K562 (cell line): Measurements from ENCODE around the gene PBX2. TPM values are rescaled to one million over a fixed set of nuclear protein-coding genes. Genes with fewer than 3 reads are reported as not detected.

Experiments
- ATAC-seq: fragments of 200-7000 bp; cut with Tn5 transposase; 3 replicates; pipeline ENCODE4 v1.9.1; 2020; ENCODE audit warnings: moderate library complexity
- BruUV-seq: library from RNA; stranded (reverse); fragments of 400-500 nt; replicated peaks from 2 replicates; lab custom pipeline; 2021; lab: Mats Ljungman, UMichigan
- CTCF ChIA-PET: fragments of 300-600 bp; formaldehyde crosslinking; extraction: SDS; loops from one replicate; lab custom pipeline; 2021; ENCODE audit warnings: low intra/inter-chr PET ratio; lab: Yijun Ruan, JAX
- POLR2A ChIA-PET: fragments of 300-600, 350-650 bp; sonication (Branson Sonifier 250); formaldehyde crosslinking; extraction: SDS; loops from one replicate; lab custom pipeline; 2021; ENCODE audit warnings: antibody characterized with exemption, inconsistent platforms; lab: Yijun Ruan, JAX
- DNase-seq, 4 experiments: peaks; one replicate each; pipeline versions ENCODE4 v3.0.0 to v3.0.0-alpha.2; 2011 to 2018; ENCODE audit warnings: low spot score in 3 of 4, mixed read lengths in 3 of 4; ENCODE audit errors: extremely low read depth in 1 of 4
- FAIRE-seq: peaks from 2 replicates; lab custom pipeline; 2011; peaks lifted over from hg19 to GRCh38; lab: Jason Lieb, UNC
- H2AFZ ChIP-seq: 2 replicates; pipeline ENCODE4 v1.6.0; 2011; ENCODE audit warnings: low read depth, low read length, control low read depth, inconsistent platforms
- H3K27ac ChIP-seq: fragments of 200-600 bp; 3 replicates; pipeline ENCODE4 v1.8.0; 2011; ENCODE audit warnings: low read depth, mild to moderate bottlenecking, control low read depth, inconsistent platforms, low read length, moderate library complexity, mixed read lengths; ENCODE audit errors: extremely low read depth
- H3K27me3 ChIP-seq, 2 experiments: fragments of 300-600 bp in 1 of 2; 2 replicates in 1 of 2; 3 replicates in 1 of 2; pipeline versions ENCODE4 v1.6.0 to v1.8.0; 2011; ENCODE audit warnings: inconsistent platforms in 2 of 2, low read length in 2 of 2, mild to moderate bottlenecking in 1 of 2, mixed read lengths in 1 of 2, moderate library complexity in 1 of 2; ENCODE audit not compliant: control insufficient read depth in 2 of 2, insufficient read depth in 2 of 2
- H3K36me3 ChIP-seq: fragments of 300-600 bp; 3 replicates; pipeline ENCODE4 v1.8.0; 2011; ENCODE audit warnings: mild to moderate bottlenecking, low read length, inconsistent platforms; ENCODE audit not compliant: control insufficient read depth, insufficient read depth
- H3K4me1 ChIP-seq, 2 experiments: fragments of 200-600 bp in 1 of 2; replicated peaks in 1 of 2; 2 replicates in 1 of 2; 3 replicates in 1 of 2; pipeline versions ENCODE4 v1.5.1 to v1.8.0; 2011; ENCODE audit warnings: inconsistent platforms in 2 of 2, low read length in 2 of 2, mild to moderate bottlenecking in 1 of 2, mixed read lengths in 1 of 2, moderate library complexity in 1 of 2; ENCODE audit not compliant: control insufficient read depth in 2 of 2, insufficient read depth in 2 of 2
- H3K4me2 ChIP-seq: 2 replicates; pipeline ENCODE4 v1.6.1; 2011; ENCODE audit warnings: low read length, control low read depth, inconsistent platforms, mixed read lengths; ENCODE audit not compliant: insufficient read depth
- H3K4me3 ChIP-seq: fragments of 200-600 bp; sonication (generic), shearing (Covaris generic); 2 replicates; pipeline ENCODE4 v1.5.1; 2016; ENCODE audit warnings: control low read depth, inconsistent platforms
- H3K79me2 ChIP-seq: fragments of 200-600 bp; 3 replicates; pipeline ENCODE4 v1.8.0; 2011; ENCODE audit warnings: low read length, inconsistent platforms; ENCODE audit not compliant: control insufficient read depth, insufficient read depth
- H3K9ac ChIP-seq, 2 experiments: 2 replicates each; pipeline versions ENCODE4 v1.6.0 to v1.6.1; 2011; ENCODE audit warnings: low read depth in 2 of 2, low read length in 2 of 2, control low read depth in 1 of 2, inconsistent platforms in 1 of 2, mild to moderate bottlenecking in 1 of 2, mixed read lengths in 1 of 2; ENCODE audit not compliant: insufficient read depth in 1 of 2
- H3K9me1 ChIP-seq: one replicate; pipeline ENCODE4 v1.6.0; 2011; ENCODE audit warnings: inconsistent platforms, mild to moderate bottlenecking, low read length, moderate library complexity; ENCODE audit not compliant: control insufficient read depth, insufficient read depth
- H3K9me3 ChIP-seq: replicated peaks from 2 replicates; pipeline ENCODE4 v1.5.1; 2011; ENCODE audit warnings: low read depth, low read length, inconsistent platforms; ENCODE audit not compliant: control insufficient read depth, insufficient read depth
- H4K20me1 ChIP-seq: replicated peaks from 2 replicates; pipeline ENCODE4 v1.6.1; 2011; ENCODE audit warnings: low read length, inconsistent platforms, mixed read lengths; ENCODE audit not compliant: control insufficient read depth, insufficient read depth
- BRCA1 ChIP-seq, 2 experiments: fragments of 450-650 bp in 1 of 2; sonication (generic) in 1 of 2; formaldehyde crosslinking in 1 of 2; IDR thresholded peaks; 2 replicates each; pipeline versions ENCODE4 v1.5.0 to v1.6.1; 2017 to 2020; ENCODE audit warnings: mild to moderate bottlenecking in 1 of 2, missing genetic modification reagents in 1 of 2
- DNMT1 ChIP-seq: fragments of 450-650 bp; IDR thresholded peaks from 2 replicates; pipeline ENCODE4 v1.6.1; 2016; ENCODE audit warnings: antibody characterized with exemption, mild to moderate bottlenecking
- FOXJ3 ChIP-seq: sonication (generic); formaldehyde crosslinking; IDR thresholded peaks from 2 replicates; pipeline ENCODE4 v1.4.0; 2020; ENCODE audit warnings: mild to moderate bottlenecking, missing genetic modification reagents
- GTF2F1 ChIP-seq: IDR thresholded peaks from 2 replicates; pipeline ENCODE4 v1.6.1; 2011; ENCODE audit warnings: low read depth, low read length, improper control_type of control experiment
- HDAC3 ChIP-seq: fragments of 450-650 bp; IDR thresholded peaks from 2 replicates; pipeline ENCODE4 v1.6.1; 2018; ENCODE audit warnings: borderline replicate concordance, mild to moderate bottlenecking, moderate library complexity; ENCODE audit not compliant: partially characterized antibody
- MYC ChIP-seq, 2 experiments: fragments of 250-450 bp in 1 of 2; sonication (Bioruptor Pico) in 1 of 2; IDR thresholded peaks; 2 replicates each; pipeline versions ENCODE4 v1.5.1 to v1.6.1; 2012 to 2021; ENCODE audit warnings: low read depth in 2 of 2, borderline replicate concordance in 1 of 2, improper control_type of control experiment in 1 of 2, low read length in 1 of 2, mild to moderate bottlenecking in 1 of 2, moderate library complexity in 1 of 2
- MYNN ChIP-seq, 2 experiments: sonication (generic); formaldehyde crosslinking in 1 of 2; IDR thresholded peaks; 2 replicates each; pipeline versions ENCODE4 v1.5.0 to v1.6.1; 2016 to 2020; ENCODE audit warnings: antibody characterized with exemption in 1 of 2, missing genetic modification reagents in 1 of 2
- NR4A1 ChIP-seq, 2 experiments: fragments of 250-450 bp in 1 of 2; fragments of 450-650 bp in 1 of 2; sonication (Bioruptor Pico) in 1 of 2; IDR thresholded peaks; 2 replicates each; pipeline versions ENCODE4 v1.4.0 to v1.6.1; 2016 to 2020; ENCODE audit warnings: mild to moderate bottlenecking in 2 of 2, missing compliant biosample characterization in 1 of 2, missing genetic modification characterization in 1 of 2, moderate library complexity in 1 of 2
- POLR3A ChIP-seq: IDR thresholded peaks from 2 replicates; pipeline ENCODE4 v1.6.1; 2011; ENCODE audit warnings: borderline replicate concordance, mild to moderate bottlenecking, moderate library complexity; ENCODE audit not compliant: insufficient read length, insufficient read depth; ENCODE audit errors: extremely low read depth
- POU5F1 ChIP-seq: fragments of 150-350 bp; IDR thresholded peaks from 2 replicates; pipeline ENCODE4 v1.6.1; 2014; ENCODE audit warnings: borderline replicate concordance, low read length, low read depth, mild to moderate bottlenecking; ENCODE audit not compliant: partially characterized antibody
- PYGO2 ChIP-seq: fragments of 450-650 bp; IDR thresholded peaks from 2 replicates; pipeline ENCODE4 v1.6.1; 2016; ENCODE audit warnings: mild to moderate bottlenecking, missing genetic modification characterization, moderate library complexity, missing compliant biosample characterization
- ZNF133 ChIP-seq: fragments of 250-450 bp; sonication (Bioruptor Pico); IDR thresholded peaks from 2 replicates; pipeline ENCODE4 v1.4.0; 2020; ENCODE audit warnings: mild to moderate bottlenecking
- ZNF586 ChIP-seq: fragments of 450-650 bp; formaldehyde crosslinking; conservative IDR thresholded peaks from 2 replicates; pipeline ENCODE4 v1.4.0; 2020; ENCODE audit warnings: mild to moderate bottlenecking, moderate library complexity
- WGBS: fragments of 100-300 bp; shearing (Covaris generic); methylation state at CpG from one replicate; pipeline ENCODE4 v1.1.6; 2016; ENCODE audit warnings: low coverage, mixed read lengths; ENCODE audit not compliant: insufficient coverage; ENCODE audit errors: missing lambda C conversion rate; 5-methylcytosine and 5-hydroxymethylcytosine counted together
- in situ Hi-C: fragments of 300-500 bp; cut with MboI; formaldehyde crosslinking; loops from 4 replicates; pipeline ENCODE4 v1.15.0; 2018; ENCODE audit warnings: inconsistent platforms, mixed read lengths
- intact Hi-C: fragments of 100-400 bp; cut with micrococcal nuclease; formaldehyde crosslinking; loops from 2 replicates; pipeline ENCODE4 v1.14.2; 2022
- polyA plus RNA-seq, 8 experiments: library from polyadenylated mRNA; depleted of rRNA in 4 of 8; stranded (reverse) in 5 of 8; unstranded in 3 of 8; fragments of >200 nt; fragmentation: Nextera tagmentation in 2 of 8; fragmentation: Illumina TruSeq in 1 of 8; extraction: Ambion mirVana in 2 of 8; extraction: Trizol in 1 of 8; gene quantifications; 2 replicates each; pipeline versions ENCODE4 v1.2.1 to v1.2.3, GENCODE V29; 2011 to 2014; ENCODE audit warnings: inconsistent platforms in 1 of 8, missing spikeins in 1 of 8
- total RNA-seq, 7 experiments: library from RNA; depleted of rRNA in 6 of 7; stranded (reverse); fragments of >200 nt in 6 of 7; fragmentation: Illumina TruSeq in 2 of 7; extraction: Trizol in 2 of 7; gene quantifications; 2 replicates each; pipeline versions ENCODE4 v1.2.1 to v1.2.3, GENCODE V29; 2011 to 2021; ENCODE audit warnings: low replicate concordance in 1 of 7
- TF ChIP-seq, protein P1 (sequence below): sonication (generic); formaldehyde crosslinking; IDR thresholded peaks from 2 replicates; pipeline ENCODE4 v1.4.0; 2020; ENCODE audit warnings: mild to moderate bottlenecking, missing genetic modification reagents

PBX2 gene
- total and polyA plus RNA-seq, 9 of the 15 experiments (the other 6 are each of a cell fraction or from before 2014, with no cell fraction given), result 1.9 to 134 (median 62.5) TPM

DNA sequence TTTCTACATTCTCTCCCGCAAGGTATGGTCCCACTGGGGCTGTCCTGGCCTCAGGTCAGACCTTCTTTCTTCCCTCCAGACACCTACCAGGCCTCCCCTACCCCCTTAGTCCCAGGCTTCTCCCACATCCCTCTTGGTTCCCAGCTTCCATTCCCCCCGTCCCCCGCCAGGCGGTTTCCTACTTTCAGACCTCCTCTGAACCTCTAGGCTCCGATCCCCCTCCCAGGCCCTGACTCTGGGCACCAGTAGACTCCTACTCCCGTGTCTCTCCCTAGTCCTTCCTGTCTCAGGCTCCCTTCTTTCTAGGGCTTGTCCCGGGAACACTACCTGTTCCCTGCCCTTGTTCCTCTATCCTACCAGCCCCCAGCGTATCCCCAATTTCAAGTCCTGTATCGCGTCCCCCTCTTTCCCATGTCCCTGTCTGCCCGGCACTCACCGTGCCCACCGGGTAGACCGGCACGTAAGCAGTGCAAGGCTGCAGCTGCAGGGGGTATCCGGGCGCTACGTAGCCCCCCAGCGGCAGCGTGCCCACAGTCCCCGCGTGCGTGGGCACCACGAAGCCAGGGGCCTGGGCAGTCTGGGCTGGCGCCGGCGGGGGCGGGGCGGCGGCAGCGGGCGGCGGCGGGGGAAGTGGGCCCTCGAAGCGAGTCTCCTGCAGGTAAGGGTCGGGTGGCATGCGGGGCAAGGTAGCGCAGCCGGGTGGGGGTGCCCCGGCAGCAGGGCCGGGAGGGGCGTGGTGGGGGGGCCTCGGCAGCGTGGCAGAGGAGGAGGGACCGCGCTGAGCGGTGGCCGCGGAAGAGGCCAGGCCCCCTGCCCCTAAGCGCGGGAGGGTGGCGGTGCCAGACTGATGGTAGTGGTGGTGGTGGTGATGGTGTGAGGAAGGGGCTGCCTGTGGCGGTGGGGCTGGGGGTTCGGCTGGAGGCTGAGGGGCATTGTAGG lies 39.8 kb downstream of the PBX2 start:
- intact Hi-C loops (no loop called here), in situ Hi-C loops (no loop called here)

More for the DNA sequence above, 39.8 kb downstream of the PBX2 start:
- Histone ChIP-seq H2AFZ (no peak overlapping the region), H3K4me3 (no peak overlapping the region), H3K9me3 (no peaks in the 10 kb centered on the region), H3K36me3 (peaks cover under 1% of the 10 kb centered on the region; the same call in 2 of the 3 replicates), H3K4me2 (no peak overlapping the region), H3K27me3 (no peaks in the 10 kb centered on the region), H3K9ac (no peak overlapping the region)
- ChIA-PET CTCF (no interaction called here), POLR2A (no interaction called here)
- DNase-seq, result no peak
- BruUV-seq, result no TSS peak
- TF ChIP-seq POU5F1 (no peak), PYGO2 (tag) (no peak), MYNN (IDR thresholded peaks at IDR 0.05) (no peak), MYNN (CRISPR knock-in tag; IDR thresholded peaks at IDR 0.05) (no peak), GTF2F1 (no peak), ZNF133 (CRISPR knock-in tag) (no peak), NR4A1 (CRISPR knock-in tag; IDR thresholded peaks at IDR 0.05) (no peak), NR4A1 (tag; IDR thresholded peaks at IDR 0.05) (no peak), MYC (IDR thresholded peaks at IDR 0.05; ENCODE audit: low read depth, low read length) (no peak), MYC (CRISPR knock-in tag; IDR thresholded peaks at IDR 0.05; ENCODE audit: borderline replicate concordance, low read depth) (no peak), DNMT1 (no peak), POLR3A (no peak), HDAC3 (no peak), ZNF586 (CRISPR knock-in tag) (no peak), BRCA1 (IDR thresholded peaks at IDR 0.05) (no peak), BRCA1 (CRISPR knock-in tag; IDR thresholded peaks at IDR 0.05) (no peak), FOXJ3 (no peak)
- TF ChIP-seq, protein P1, sequence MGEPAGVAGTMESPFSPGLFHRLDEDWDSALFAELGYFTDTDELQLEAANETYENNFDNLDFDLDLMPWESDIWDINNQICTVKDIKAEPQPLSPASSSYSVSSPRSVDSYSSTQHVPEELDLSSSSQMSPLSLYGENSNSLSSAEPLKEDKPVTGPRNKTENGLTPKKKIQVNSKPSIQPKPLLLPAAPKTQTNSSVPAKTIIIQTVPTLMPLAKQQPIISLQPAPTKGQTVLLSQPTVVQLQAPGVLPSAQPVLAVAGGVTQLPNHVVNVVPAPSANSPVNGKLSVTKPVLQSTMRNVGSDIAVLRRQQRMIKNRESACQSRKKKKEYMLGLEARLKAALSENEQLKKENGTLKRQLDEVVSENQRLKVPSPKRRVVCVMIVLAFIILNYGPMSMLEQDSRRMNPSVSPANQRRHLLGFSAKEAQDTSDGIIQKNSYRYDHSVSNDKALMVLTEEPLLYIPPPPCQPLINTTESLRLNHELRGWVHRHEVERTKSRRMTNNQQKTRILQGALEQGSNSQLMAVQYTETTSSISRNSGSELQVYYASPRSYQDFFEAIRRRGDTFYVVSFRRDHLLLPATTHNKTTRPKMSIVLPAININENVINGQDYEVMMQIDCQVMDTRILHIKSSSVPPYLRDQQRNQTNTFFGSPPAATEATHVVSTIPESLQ (CRISPR knock-in tag), result no peak
- TF ChIP-seq, all 486 proteins: peak for 0
- peaks cover 30% of the 10 kb centered on the region for H3K79me2 ChIP-seq
- WGBS, result 86% methylated on average over 27 of the region's 55 CpGs
- FAIRE-seq (no peak), ATAC-seq (no peak)
- H3K27ac ChIP-seq, result no peak overlapping the region
- no peaks in the 10 kb centered on the region for H4K20me1 ChIP-seq
- H3K9me1 ChIP-seq, result no peaks in the 10 kb centered on the region
- H3K4me1 ChIP-seq, result peaks cover 28 to 55% of the 10 kb centered on the region in 2 experiments
